ENCODE data around the gene ARHGAP15.

The ARHGAP15 gene

GRCh38 chr2:143177096-143177786 is 48.0 kb downstream of the ARHGAP15 start:
- TF ChIP-seq CTCF (IDR thresholded peaks at IDR 0.05; ENCODE audit: insufficient read depth, low read depth, low read length, missing control alignments): no peak
- peak overlapping the region; percentile 40 for H3K4me3 ChIP-seq (ENCODE audit: low read depth, low read length)
- peak; percentile 65 for DNase-seq (ENCODE audit: low read depth)

GRCh38 chr2:143181494-143181893 is 52.3 kb downstream of the ARHGAP15 start:
- no peak for DNase-seq (ENCODE audit: low read depth)
- H3K4me3 ChIP-seq (ENCODE audit: low read depth, low read length): no peak overlapping the region
- no peak for TF ChIP-seq CTCF (IDR thresholded peaks at IDR 0.05; ENCODE audit: insufficient read depth, low read depth, low read length, missing control alignments)

- TF ChIP-seq CTCF (IDR thresholded peaks at IDR 0.05; ENCODE audit: insufficient read depth, low read depth, low read length, missing control alignments): no peak
- H3K4me3 ChIP-seq (ENCODE audit: low read depth, low read length): no peak overlapping the region
- no peak for DNase-seq (ENCODE audit: low read depth)
Observed at GRCh38 chr2:143182649-143183048, 53.4 kb downstream of the ARHGAP15 start.

- H3K4me3 ChIP-seq (ENCODE audit: low read depth, low read length): no peak overlapping the region
- no peak for TF ChIP-seq CTCF (IDR thresholded peaks at IDR 0.05; ENCODE audit: insufficient read depth, low read depth, low read length, missing control alignments)
- peak; percentile 75 for DNase-seq (ENCODE audit: low read depth)
Observed at GRCh38 chr2:143183804-143184463, 54.7 kb downstream of the ARHGAP15 start.

GRCh38 chr2:143186876-143187275 is 57.7 kb downstream of the ARHGAP15 start:
- no peak for DNase-seq (ENCODE audit: low read depth)
- no peak for TF ChIP-seq CTCF (IDR thresholded peaks at IDR 0.05; ENCODE audit: insufficient read depth, low read depth, low read length, missing control alignments)
- no peak overlapping the region for H3K4me3 ChIP-seq (ENCODE audit: low read depth, low read length)

GRCh38 chr2:143190431-143190830 is 61.2 kb downstream of the ARHGAP15 start:
- H3K4me3 ChIP-seq (ENCODE audit: low read depth, low read length): no peak overlapping the region
- no peak for DNase-seq (ENCODE audit: low read depth)

More at GRCh38 chr2:143190431-143190830, 61.2 kb downstream of the ARHGAP15 start:
- no peak for TF ChIP-seq CTCF (IDR thresholded peaks at IDR 0.05; ENCODE audit: insufficient read depth, low read depth, low read length, missing control alignments)
